ENCODE measurements around the gene MSI2. TPM values are rescaled to one million over a fixed set of nuclear protein-coding genes. Genes with fewer than 3 reads are reported as not detected.

The MSI2 gene
- total and polyA plus RNA-seq, 9 of the 15 experiments (the other 6 are each of a cell fraction or from before 2014, with no cell fraction given): 4.6 to 61.8 (median 42.4) TPM

- TF ChIP-seq SIN3A (IDR thresholded peaks at IDR 0.05; ENCODE audit: borderline replicate concordance in 2 of 2, control insufficient read depth in 1 of 2, low read depth in 2 of 2, low read length in 2 of 2) (no peak), TFAP4 (CRISPR knock-in tag; IDR thresholded peaks at IDR 0.05; ENCODE audit: borderline replicate concordance) (peak; percentile 55; the same call in 1 of the 2 replicates), NR1H2 (CRISPR knock-in tag; IDR thresholded peaks at IDR 0.05) (no peak), RUNX1 (IDR thresholded peaks at IDR 0.05; ENCODE audit: low read depth) (no peak), SMAD1 (IDR thresholded peaks at IDR 0.05; ENCODE audit: low read depth, low read length, partially characterized antibody) (no peak), AFF1 (IDR thresholded peaks at IDR 0.05; ENCODE audit: low read depth in 1 of 2, partially characterized antibody in 2 of 2) (peak; percentile 32 to 65), ATF1 (CRISPR knock-in tag; IDR thresholded peaks at IDR 0.05) (no peak), ATF1 (tag; IDR thresholded peaks at IDR 0.05) (0 out of 2 replicates have a peak, but pooled peaks have one; percentile 14), PURB (CRISPR knock-in tag; IDR thresholded peaks at IDR 0.05; ENCODE audit: low read depth) (no peak), MAFG (tag; conservative IDR thresholded peaks at IDR 0.05) (peak; percentile 58; the same call in 1 of the 2 replicates), ZBED1 (IDR thresholded peaks at IDR 0.05) (no peak), ZNF436 (CRISPR knock-in tag; IDR thresholded peaks at IDR 0.05) (no peak), KAT2B (IDR thresholded peaks at IDR 0.05; ENCODE audit: low read depth, low read length) (no peak), ZNF232 (CRISPR knock-in tag; IDR thresholded peaks at IDR 0.05) (no peak), ZNF707 (CRISPR knock-in tag; conservative IDR thresholded peaks at IDR 0.05) (no peak), ZNF785 (CRISPR knock-in tag; IDR thresholded peaks at IDR 0.05) (no peak), SMAD4 (CRISPR knock-in tag; conservative IDR thresholded peaks at IDR 0.05) (peak; percentile 62; the same call in 1 of the 2 replicates), ZNF609 (CRISPR knock-in tag; IDR thresholded peaks at IDR 0.05; ENCODE audit: borderline replicate concordance) (no peak), TRIM28 (IDR thresholded peaks at IDR 0.05) (no peak)
Observed at GRCh38 chr17:57340160-57340981, 84.0 kb downstream of the MSI2 start (continued).

All from K562 (cell line).